Activated CD8-positive, alpha-beta T cell treated with anti-CD3 and anti-CD28 coated beads, Interleukin-2, amount 10 ng/mL, durations not matched to agents 7 days and 5 days (primary cell): ENCODE measurements around the gene CIC. TPM values are rescaled to one million over a fixed set of nuclear protein-coding genes. Genes with fewer than 3 reads are reported as not detected.

ENCODE experiments used
- ATAC-seq: fragments of 150-1000 bp; cut with Tn5 transposase; one replicate; pipeline ENCODE4 v1.10.0; 2021; ENCODE audit warnings: moderate library complexity
- CTCF ChIA-PET: fragments of 350-600 bp; sonication (Branson Sonifier 250); formaldehyde crosslinking; loops from one replicate; lab custom pipeline; 2021; ENCODE audit warnings: antibody characterized with exemption; lab: Charles Lee
- POLR2A ChIA-PET: fragments of 350-600 bp; sonication (Branson Sonifier 250); formaldehyde crosslinking; loops from one replicate; lab custom pipeline; 2021; ENCODE audit warnings: antibody characterized with exemption; lab: Charles Lee
- DNase-seq: peaks from one replicate; pipeline ENCODE4 v3.0.0-alpha.2; 2020
- H3K27ac Mint-ChIP-seq: one replicate; pipeline ENCODE4 v1.8.0; 2021; ENCODE audit warnings: mild to moderate bottlenecking, mixed read lengths
- H3K27me3 Mint-ChIP-seq: one replicate; pipeline ENCODE4 v1.8.0; 2021; ENCODE audit warnings: low read depth, mixed read lengths
- H3K36me3 Mint-ChIP-seq: one replicate; pipeline ENCODE4 v1.8.0; 2021; ENCODE audit warnings: low read depth, mixed read lengths
- H3K4me1 Mint-ChIP-seq: one replicate; pipeline ENCODE4 v1.8.0; 2021; ENCODE audit warnings: low read depth, mixed read lengths
- H3K4me3 Mint-ChIP-seq: one replicate; pipeline ENCODE4 v1.8.0; 2021; ENCODE audit warnings: mild to moderate bottlenecking, mixed read lengths
- H3K9me3 Mint-ChIP-seq: one replicate; pipeline ENCODE4 v1.8.0; 2022; ENCODE audit warnings: mixed read lengths; ENCODE audit not compliant: insufficient read depth
- total RNA-seq, 2 experiments: library from RNA; stranded (reverse); gene quantifications; one replicate each; pipeline ENCODE4 v1.2.3, GENCODE V29; 2021

CIC gene
- total RNA-seq, 2 experiments from 2014 or later: 73.1 to 83.8 TPM

GRCh38 chr19:42285988-42286348 is 16.9 kb downstream of the CIC start:
- no peak for ATAC-seq
- DNase-seq: no peak
- Mint-ChIP-seq H3K9me3 (no peaks in the 10 kb centered on the region), H3K27ac (peak overlapping the region; percentile 53), H3K27me3 (no peaks in the 10 kb centered on the region), H3K4me3 (peak overlapping the region; percentile 79), H3K36me3 (peaks cover 13% of the 10 kb centered on the region), H3K4me1 (peaks cover 32% of the 10 kb centered on the region)
- POLR2A ChIA-PET: no interaction called here
- CTCF ChIA-PET: interaction anchor here (1.7 to 2.4 kb wide), 2 partner anchors 10 to 69 kb away, joined by 3 to 13 read pairs; no protein-coding TSS in a partner anchor

GRCh38 chr19:42286349-42287016 is 17.4 kb downstream of the CIC start:
- Mint-ChIP-seq H3K9me3 (no peaks in the 10 kb centered on the region), H3K27ac (peak overlapping the region; percentile 53), H3K27me3 (no peaks in the 10 kb centered on the region), H3K4me1 (peaks cover 28% of the 10 kb centered on the region), H3K4me3 (peak overlapping the region; percentile 79), H3K36me3 (peaks cover 17% of the 10 kb centered on the region)
- DNase-seq (no peak), ATAC-seq (no peak)
- CTCF ChIA-PET: interaction anchor here (1.6 to 2.4 kb wide), 2 partner anchors 9 to 10 kb away, joined by 4 to 13 read pairs; no protein-coding TSS in a partner anchor
- POLR2A ChIA-PET: no interaction called here

- Mint-ChIP-seq H3K27me3 (no peaks in the 10 kb centered on the region), H3K9me3 (no peaks in the 10 kb centered on the region), H3K27ac (no peak overlapping the region), H3K4me3 (no peak overlapping the region), H3K4me1 (peaks cover 27% of the 10 kb centered on the region), H3K36me3 (peaks cover 23% of the 10 kb centered on the region)
- ChIA-PET POLR2A (no interaction called here), CTCF (interaction anchor here (1.5 to 1.6 kb wide), 2 partner anchors 9 to 102 kb away, joined by 4 to 5 read pairs; no protein-coding TSS in a partner anchor)
- DNase-seq: no peak
- no peak for ATAC-seq
Observed at GRCh38 chr19:42287017-42287826, 18.2 kb downstream of the CIC start.

GRCh38 chr19:42287827-42288107 is 18.7 kb downstream of the CIC start:
- no peak for DNase-seq
- H3K36me3 Mint-ChIP-seq: peaks cover 23% of the 10 kb centered on the region
- peaks cover 23% of the 10 kb centered on the region for H3K4me1 Mint-ChIP-seq
- no peaks in the 10 kb centered on the region for H3K9me3 Mint-ChIP-seq
- no peak overlapping the region for H3K4me3 Mint-ChIP-seq
- CTCF ChIA-PET: interaction anchor here (1.5 to 1.6 kb wide), 2 partner anchors 9 to 103 kb away, joined by 4 to 5 read pairs; no protein-coding TSS in a partner anchor
- no peak overlapping the region for H3K27ac Mint-ChIP-seq
- no peak for ATAC-seq
- H3K27me3 Mint-ChIP-seq: no peaks in the 10 kb centered on the region
- POLR2A ChIA-PET: no interaction called here

GRCh38 chr19:42288387-42288786 is 19.3 kb downstream of the CIC start:
- no peak overlapping the region for H3K27ac Mint-ChIP-seq
- no peak for ATAC-seq
- no peaks in the 10 kb centered on the region for H3K27me3 Mint-ChIP-seq
- ChIA-PET POLR2A (interaction anchor here (1.1 kb wide), 1 partner anchor 9 kb away, joined by 3 read pairs; no protein-coding TSS in a partner anchor), CTCF (interaction anchor here (1.5 kb wide), 1 partner anchor 104 kb away, joined by 5 read pairs; no protein-coding TSS in a partner anchor)
- H3K4me3 Mint-ChIP-seq: no peak overlapping the region
- DNase-seq: no peak
- peaks cover 23% of the 10 kb centered on the region for H3K4me1 Mint-ChIP-seq
- H3K36me3 Mint-ChIP-seq: peaks cover 26% of the 10 kb centered on the region
- no peaks in the 10 kb centered on the region for H3K9me3 Mint-ChIP-seq

GRCh38 chr19:42288881-42289555 is 20.0 kb downstream of the CIC start:
- Mint-ChIP-seq H3K27ac (no peak overlapping the region), H3K27me3 (no peaks in the 10 kb centered on the region), H3K4me3 (no peak overlapping the region), H3K9me3 (no peaks in the 10 kb centered on the region), H3K4me1 (peaks cover 23% of the 10 kb centered on the region), H3K36me3 (peaks cover 31% of the 10 kb centered on the region)
- CTCF ChIA-PET: interaction anchor here (1.5 kb wide), 1 partner anchor 104 kb away, joined by 5 read pairs; no protein-coding TSS in a partner anchor
- ATAC-seq: no peak
- no peak for DNase-seq
- POLR2A ChIA-PET: interaction anchor here (1.1 kb wide), 1 partner anchor 9 kb away, joined by 3 read pairs; no protein-coding TSS in a partner anchor

GRCh38 chr19:42289556-42290041 is 20.5 kb downstream of the CIC start:
- Mint-ChIP-seq H3K36me3 (peaks cover 35% of the 10 kb centered on the region), H3K27me3 (no peaks in the 10 kb centered on the region), H3K9me3 (no peaks in the 10 kb centered on the region), H3K4me3 (no peak overlapping the region), H3K4me1 (peaks cover 23% of the 10 kb centered on the region), H3K27ac (no peak overlapping the region)
- ChIA-PET POLR2A (interaction anchor here (1.1 kb wide), 1 partner anchor 10 kb away, joined by 3 read pairs; no protein-coding TSS in a partner anchor), CTCF (no interaction called here)
- no peak for DNase-seq
- no peak for ATAC-seq

GRCh38 chr19:42290136-42290522 is 21.1 kb downstream of the CIC start:
- ChIA-PET POLR2A (no interaction called here), CTCF (interaction anchor here (1.2 kb wide), 1 partner anchor 180 kb away, joined by 3 read pairs; no protein-coding TSS in a partner anchor)
- H3K9me3 Mint-ChIP-seq: no peaks in the 10 kb centered on the region
- no peaks in the 10 kb centered on the region for H3K27me3 Mint-ChIP-seq
- no peak overlapping the region for H3K27ac Mint-ChIP-seq
- H3K4me3 Mint-ChIP-seq: no peak overlapping the region
- ATAC-seq (no peak), DNase-seq (no peak)
- H3K4me1 Mint-ChIP-seq: peaks cover 18% of the 10 kb centered on the region
- peaks cover 35% of the 10 kb centered on the region for H3K36me3 Mint-ChIP-seq

- ChIA-PET CTCF (interaction anchor here (1.2 kb wide), 1 partner anchor 181 kb away, joined by 3 read pairs; no protein-coding TSS in a partner anchor), POLR2A (no interaction called here)
- peaks cover 36% of the 10 kb centered on the region for H3K36me3 Mint-ChIP-seq
- no peaks in the 10 kb centered on the region for H3K27me3 Mint-ChIP-seq
- H3K27ac Mint-ChIP-seq: no peak overlapping the region
- H3K9me3 Mint-ChIP-seq: no peaks in the 10 kb centered on the region
- ATAC-seq: peak; percentile 75
- H3K4me1 Mint-ChIP-seq: peaks cover 12% of the 10 kb centered on the region
- DNase-seq: peak; percentile 65
- no peak overlapping the region for H3K4me3 Mint-ChIP-seq
Observed at GRCh38 chr19:42290523-42291434, 21.7 kb downstream of the CIC start.

GRCh38 chr19:42291435-42291810 is 22.4 kb downstream of the CIC start:
- Mint-ChIP-seq H3K36me3 (peaks cover 40% of the 10 kb centered on the region), H3K27ac (peak overlapping the region; percentile 11), H3K27me3 (no peaks in the 10 kb centered on the region), H3K4me3 (no peak overlapping the region), H3K9me3 (no peaks in the 10 kb centered on the region), H3K4me1 (peaks cover 8% of the 10 kb centered on the region)
- no peak for DNase-seq
- POLR2A ChIA-PET: no interaction called here
- CTCF ChIA-PET: interaction anchor here (1.2 kb wide), 1 partner anchor 181 kb away, joined by 3 read pairs; no protein-coding TSS in a partner anchor
- ATAC-seq: no peak
